GM19463 (cell line): ENCODE results near the gene SIPA1.

Experiments
- ATAC-seq: cut with Tn5 transposase; IDR thresholded peaks from one replicate; pipeline ENCODE4 v1.9.1; 2021; ENCODE audit warnings: mild to moderate bottlenecking, moderate library complexity; ENCODE audit not compliant: unreplicated experiment

Gene SIPA1

DNA sequence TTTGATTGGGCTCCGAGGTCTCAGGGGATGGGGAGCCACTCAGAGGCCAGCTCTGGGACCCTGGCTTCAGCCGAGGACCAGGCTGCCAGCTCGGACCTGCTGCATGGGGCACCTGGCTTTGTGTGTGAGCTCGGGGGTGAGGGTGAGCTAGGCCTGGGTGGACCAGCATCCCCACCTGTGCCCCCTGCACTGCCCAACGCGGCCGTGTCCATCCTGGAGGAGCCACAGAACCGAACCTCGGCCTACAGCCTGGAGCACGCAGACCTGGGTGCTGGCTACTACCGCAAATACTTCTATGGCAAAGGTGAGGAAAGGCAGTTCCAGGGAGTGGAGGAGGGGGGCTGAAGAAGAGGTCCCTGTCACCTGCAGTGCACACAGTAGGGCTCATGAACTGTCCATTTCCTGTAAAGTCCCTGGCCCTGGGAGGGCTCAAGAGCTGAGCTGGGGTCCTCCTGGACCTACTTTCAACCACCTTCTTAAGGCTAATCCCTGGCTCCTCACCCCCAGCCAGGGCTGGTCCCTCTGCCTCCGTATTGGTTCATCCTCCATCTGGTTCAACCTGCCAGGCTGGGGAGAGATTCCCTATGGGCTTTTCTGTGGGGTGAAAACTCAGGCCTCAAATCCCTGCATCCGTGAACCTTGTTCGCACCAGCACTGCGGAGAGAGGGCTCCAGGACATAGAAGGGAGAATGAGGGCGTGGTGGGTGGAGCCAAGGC lies 3.6 kb downstream of the SIPA1 start:
- ATAC-seq: no peak

DNA sequence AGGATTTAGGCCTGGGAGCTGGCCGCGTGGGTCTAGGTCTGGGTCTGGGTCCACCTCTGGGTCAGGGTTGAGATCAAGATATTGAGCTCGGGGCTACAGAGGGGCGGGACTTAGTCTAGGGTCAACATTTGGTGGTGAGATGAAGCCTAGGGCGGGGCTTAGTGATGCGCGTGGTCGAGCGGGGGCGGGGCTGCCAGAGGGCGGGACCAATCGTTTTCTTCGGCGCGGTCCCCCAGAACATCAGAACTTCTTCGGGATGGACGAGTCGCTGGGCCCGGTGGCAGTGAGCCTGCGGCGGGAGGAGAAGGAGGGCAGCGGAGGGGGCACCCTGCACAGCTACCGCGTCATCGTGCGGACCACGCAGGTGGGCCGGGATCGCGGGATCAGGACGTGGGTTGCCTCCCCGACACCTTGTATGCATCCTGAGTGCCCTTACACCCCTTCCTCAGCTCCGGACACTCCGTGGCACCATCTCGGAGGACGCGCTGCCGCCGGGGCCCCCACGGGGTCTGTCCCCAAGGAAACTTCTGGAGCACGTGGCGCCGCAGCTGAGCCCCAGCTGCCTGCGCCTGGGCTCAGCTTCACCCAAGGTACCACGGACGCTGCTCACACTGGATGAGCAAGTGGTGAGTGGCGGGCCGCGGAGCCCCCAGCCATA lies 4.2 kb downstream of the SIPA1 start:
- ATAC-seq: no peak

DNA sequence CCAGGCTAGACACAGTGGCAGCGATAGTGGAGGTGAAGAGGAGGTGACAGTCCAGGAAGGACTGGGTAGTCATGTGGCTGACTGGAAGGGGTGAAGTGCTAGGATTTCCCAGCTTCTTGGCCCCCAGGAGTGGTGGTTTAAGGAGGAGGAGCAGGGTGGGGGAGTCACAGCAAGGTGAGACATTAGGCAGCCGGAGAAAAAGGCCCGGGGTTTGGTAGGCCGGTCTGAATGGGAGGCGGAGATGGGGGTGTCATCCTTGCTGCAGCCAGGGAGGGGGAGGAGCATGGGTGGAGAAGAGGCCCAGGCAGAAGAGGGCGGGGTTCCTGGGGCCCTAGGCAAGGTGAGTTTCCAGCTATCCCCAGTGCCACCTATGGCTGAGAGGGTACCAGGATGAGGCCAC lies 6.1 kb downstream of the SIPA1 start:
- no peak for ATAC-seq

DNA sequence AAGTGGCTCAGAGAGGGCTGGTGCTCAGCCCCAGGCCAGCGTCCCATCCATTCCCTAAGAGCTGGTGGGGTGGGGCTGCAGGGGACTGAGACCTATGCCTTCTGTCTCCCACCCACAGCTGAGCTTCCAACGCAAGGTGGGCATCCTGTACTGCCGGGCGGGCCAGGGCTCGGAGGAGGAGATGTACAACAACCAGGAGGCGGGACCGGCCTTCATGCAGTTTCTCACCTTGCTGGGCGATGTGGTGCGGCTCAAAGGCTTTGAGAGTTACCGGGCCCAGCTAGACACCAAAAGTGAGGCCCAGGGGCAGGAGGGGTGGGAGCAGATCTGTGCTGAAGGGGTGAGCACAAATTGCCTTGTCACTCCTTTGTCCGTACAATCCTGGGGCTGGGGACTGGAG lies 6.9 kb downstream of the SIPA1 start:
- ATAC-seq: no peak

DNA sequence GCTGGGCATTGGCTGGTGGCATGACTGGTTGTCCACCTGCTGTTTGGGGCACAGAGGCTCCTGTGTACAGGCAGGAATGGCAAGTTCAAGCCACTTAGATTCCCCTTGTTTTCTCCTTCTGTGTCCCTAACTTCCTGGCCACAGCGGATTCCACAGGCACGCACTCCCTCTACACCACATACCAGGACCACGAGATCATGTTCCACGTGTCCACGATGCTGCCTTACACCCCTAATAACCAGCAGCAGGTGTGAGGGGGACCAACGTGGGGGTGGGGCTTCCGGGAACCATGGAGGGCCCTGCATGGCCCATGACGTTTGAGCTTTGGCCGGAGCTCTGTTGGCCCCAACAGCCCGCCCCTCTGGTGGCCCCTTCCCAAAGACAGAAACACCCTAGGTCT lies 7.8 kb downstream of the SIPA1 start:
- ATAC-seq: no peak

DNA sequence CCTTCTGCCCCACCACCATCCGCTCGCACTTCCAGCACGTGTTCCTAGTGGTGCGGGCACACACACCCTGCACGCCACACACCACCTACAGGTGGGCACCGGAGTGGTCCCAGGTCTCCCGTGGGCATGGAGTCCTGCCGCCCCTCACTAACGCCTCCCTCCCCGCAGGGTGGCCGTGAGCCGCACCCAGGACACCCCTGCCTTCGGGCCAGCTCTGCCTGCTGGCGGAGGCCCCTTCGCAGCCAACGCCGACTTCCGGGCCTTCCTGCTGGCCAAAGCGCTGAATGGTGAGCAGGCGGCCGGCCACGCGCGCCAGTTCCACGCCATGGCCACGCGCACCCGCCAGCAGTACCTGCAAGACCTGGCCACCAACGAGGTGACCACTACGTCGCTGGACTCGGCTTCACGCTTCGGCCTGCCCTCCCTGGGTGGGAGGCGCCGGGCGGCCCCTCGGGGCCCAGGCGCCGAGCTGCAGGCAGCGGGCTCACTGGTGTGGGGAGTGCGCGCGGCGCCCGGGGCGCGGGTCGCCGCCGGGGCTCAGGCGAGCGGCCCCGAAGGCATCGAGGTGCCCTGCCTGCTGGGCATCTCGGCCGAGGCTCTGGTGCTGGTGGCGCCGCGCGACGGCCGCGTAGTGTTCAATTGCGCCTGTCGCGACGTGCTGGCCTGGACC lies 8.5 kb downstream of the SIPA1 start:
- ATAC-seq: no peak

DNA sequence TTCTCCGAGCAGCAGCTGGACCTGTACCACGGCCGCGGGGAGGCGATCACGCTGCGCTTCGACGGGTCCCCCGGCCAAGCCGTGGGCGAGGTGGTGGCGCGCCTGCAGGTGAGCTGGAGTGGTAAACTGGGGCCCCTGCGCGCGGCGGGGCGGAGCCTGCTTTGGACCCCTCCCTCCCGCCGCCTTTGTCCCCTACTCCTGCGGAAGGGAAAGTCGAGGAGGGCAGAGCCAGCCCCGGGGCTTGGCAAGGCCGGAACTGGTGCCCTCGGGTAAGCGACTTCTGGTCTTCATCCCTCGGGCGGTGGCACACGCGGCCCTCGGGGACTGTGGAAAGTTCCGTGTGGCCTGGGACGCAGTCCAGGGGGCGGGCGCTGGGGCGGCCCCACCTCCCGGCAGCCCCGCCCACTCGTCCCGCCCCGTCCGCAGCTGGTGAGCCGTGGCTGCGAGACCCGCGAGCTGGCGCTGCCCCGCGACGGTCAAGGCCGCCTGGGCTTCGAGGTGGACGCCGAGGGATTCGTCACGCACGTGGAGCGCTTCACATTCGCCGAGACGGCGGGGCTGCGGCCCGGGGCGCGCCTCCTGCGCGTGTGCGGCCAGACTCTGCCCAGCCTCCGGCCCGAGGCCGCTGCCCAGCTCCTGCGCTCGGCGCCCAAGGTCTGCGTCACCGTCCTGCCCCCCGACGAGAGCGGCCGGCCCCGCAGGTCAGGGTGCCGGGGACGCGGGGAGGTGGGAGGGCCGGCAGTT lies 9.2 kb downstream of the SIPA1 start:
- no peak for ATAC-seq

DNA sequence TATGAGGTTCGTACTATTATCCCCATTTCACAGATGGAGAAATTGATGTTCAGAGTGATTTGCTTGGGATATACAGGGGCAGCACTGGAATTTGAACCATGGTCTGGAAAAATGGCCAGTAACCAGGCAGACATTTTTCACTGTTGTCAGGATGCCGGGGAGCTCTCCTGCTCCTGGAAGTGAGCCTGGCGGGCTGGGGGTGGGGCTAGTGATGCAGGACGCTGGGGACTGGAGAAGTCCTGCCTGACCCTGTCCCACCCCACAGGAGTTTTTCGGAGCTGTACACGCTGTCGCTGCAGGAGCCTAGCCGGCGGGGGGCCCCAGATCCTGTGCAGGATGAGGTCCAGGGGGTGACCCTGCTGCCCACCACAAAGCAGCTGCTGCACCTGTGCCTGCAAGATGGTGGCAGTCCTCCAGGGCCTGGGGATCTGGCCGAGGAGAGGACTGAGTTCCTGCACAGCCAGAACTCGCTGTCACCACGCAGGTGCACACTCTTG lies 11.1 kb downstream of the SIPA1 start:
- ATAC-seq: no peak

DNA sequence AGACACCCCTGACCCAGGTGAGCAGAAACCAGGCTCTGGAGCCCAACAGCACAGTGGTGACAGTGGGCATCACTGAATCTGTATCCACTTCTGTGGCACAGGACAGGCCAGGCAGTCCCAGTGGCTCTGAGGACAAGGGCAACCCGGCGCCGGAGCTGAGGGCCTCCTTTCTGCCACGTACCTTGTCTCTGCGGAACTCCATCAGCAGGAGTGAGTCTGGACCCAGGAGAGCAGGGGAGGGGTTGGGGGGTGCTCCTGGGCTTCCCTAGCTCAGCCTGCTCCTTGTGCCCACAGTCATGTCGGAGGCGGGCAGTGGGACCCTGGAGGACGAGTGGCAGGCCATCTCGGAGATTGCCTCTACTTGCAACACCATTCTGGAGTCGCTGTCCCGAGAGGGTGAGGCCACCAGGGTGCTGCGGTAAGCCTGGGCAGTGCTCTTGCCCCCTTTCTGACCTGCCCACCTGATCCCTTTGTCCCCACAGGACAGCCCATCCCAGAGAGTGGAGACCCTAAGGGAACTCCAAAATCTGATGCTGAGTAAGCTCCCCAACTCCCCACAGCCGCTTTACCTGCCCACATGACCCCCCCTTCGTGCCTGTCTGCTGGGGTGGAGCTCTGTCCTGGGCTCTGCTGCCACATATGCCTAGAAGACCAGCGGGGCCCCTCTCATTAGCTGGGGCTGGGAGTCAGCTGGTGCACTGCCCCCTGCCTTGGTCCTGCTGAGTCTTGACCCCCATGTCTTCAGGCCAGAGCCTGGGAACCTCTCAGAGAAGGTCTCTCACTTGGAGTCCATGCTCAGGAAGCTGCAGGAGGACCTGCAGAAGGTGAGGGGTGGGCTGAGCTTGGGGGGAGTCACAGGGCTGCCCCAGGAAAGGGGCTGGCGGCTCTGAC lies 12.0 kb downstream of the SIPA1 start:
- no peak for ATAC-seq

DNA sequence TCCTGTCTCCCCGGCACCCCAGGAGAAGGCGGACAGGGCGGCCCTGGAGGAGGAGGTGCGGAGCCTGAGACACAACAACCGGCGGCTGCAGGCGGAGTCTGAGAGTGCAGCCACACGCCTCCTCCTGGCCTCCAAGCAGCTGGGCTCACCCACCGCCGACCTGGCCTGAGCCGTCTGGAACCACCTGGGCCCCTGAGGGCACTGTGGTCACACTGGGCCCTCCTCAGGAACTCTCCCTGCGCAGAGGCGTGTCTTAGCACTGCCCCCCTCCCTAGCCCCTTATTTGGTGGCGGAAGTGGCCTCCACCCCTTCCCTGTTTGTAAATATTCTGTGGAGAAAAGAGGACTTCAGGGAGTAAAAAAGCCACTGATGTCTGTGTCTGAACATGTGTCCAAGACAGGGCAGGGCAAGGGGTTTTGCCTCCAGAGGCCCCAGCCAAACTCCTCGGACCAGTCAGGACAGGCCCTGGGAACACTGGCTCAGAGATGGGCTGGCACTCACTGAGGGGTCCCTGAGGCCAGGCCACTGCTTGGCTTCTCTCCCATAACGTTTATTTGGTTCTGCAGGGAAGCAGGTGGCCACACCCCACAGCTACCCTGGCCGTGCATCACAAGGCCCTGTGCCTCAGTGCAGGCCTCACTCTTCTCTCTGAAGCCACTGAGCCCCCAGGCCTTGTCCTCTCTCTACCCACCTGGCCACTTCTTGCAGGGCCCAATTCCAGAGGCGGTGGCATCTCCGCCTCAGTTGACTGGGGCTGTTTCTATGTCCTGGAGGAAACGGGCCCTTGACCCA lies 12.8 kb downstream of the SIPA1 start:
- ATAC-seq: no peak

DNA sequence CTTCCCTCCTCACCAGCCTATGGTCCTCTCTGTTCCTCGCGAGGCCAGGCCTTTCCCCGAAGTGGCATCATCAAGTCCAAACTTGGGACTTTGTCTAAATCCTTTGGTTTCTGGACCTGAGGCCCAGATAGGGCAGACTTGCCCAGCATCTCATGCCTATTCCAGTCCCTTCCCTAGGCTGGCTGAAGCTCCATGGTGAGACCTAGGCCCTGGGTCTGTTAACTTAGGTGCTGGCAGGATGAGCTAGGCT lies 13.4 kb downstream of the SIPA1 start:
- no peak for ATAC-seq

DNA sequence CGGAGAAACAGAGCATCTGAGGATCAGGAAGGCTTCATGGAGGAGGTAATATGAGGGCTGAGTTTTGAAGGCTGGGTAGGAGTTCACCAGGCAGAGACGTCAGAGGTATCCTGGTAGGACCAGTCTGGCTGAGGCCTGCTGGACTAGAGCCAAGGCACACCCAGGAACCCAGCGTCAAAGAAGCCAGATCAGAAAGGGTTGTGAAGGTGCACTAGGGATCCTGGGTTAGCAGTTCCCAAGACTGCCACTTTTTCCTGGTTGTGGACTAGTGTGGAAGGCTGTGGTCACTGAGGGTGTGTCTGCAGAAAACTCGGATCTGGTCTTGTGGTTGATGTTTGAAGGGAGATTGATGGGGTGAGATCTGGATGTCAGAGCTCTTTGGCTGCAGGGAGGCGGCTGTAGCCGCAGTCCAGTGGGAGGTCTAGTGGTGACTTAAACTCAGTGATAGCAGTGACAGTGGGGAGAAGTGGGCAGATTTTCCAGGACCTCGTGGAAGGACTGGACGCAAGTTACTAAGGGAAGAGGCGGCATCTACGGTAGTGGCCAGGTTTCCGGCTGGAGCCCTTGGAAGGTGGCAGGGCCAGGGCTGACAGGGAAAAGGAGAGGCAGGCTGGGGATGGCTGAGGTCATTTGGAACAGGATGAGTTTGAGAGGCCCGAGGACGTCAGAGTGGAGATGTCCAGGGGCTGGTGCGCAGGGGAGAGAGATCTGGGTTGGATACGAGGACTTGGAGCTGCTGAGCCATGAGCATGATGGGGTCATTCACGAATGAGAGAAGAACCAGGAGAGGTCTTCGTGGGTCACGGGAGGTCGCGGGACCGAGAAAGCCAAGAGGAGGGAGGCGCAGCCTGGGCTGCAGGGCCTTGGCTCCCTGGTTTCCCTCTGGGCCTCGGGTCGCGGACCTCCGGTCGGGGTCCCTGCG lies 13.9 kb downstream of the SIPA1 start:
- ATAC-seq: no peak

DNA sequence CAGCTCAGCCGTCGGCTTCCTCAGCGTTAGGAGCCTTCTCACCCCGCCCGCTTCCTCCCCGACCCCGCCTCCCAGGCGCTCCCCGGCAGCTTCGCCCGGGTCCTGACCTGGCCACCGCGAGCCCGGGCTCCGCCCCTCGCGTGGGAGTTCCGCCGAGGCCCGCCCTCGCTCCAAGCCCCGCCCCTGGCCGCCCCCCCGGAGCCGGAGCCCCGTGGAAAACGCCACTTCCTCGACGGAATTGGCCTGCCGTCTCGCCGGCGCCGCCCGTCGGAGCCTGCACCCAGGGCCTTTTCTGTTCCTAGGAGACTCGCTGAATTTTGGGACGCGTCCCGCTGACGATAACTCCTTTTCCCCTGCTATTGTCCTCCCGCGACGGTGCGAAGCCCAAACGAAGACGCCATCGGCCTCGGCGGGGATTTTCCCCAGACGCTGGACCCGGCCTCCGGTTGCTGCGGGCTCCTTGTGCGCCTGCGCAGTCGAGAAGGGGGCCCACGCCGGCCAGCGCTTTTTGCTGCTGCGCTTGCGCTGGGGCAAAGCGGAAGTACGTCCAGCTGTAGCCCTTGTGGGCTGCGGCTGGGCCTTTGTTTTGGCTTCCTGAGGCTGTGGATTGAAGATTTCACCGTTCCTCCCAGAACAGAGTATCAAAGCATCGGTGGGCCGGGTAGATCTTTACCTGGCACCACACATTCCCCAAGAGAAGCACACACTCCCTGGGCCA lies 14.8 kb downstream of the SIPA1 start:
- peak; percentile 84 for ATAC-seq

DNA sequence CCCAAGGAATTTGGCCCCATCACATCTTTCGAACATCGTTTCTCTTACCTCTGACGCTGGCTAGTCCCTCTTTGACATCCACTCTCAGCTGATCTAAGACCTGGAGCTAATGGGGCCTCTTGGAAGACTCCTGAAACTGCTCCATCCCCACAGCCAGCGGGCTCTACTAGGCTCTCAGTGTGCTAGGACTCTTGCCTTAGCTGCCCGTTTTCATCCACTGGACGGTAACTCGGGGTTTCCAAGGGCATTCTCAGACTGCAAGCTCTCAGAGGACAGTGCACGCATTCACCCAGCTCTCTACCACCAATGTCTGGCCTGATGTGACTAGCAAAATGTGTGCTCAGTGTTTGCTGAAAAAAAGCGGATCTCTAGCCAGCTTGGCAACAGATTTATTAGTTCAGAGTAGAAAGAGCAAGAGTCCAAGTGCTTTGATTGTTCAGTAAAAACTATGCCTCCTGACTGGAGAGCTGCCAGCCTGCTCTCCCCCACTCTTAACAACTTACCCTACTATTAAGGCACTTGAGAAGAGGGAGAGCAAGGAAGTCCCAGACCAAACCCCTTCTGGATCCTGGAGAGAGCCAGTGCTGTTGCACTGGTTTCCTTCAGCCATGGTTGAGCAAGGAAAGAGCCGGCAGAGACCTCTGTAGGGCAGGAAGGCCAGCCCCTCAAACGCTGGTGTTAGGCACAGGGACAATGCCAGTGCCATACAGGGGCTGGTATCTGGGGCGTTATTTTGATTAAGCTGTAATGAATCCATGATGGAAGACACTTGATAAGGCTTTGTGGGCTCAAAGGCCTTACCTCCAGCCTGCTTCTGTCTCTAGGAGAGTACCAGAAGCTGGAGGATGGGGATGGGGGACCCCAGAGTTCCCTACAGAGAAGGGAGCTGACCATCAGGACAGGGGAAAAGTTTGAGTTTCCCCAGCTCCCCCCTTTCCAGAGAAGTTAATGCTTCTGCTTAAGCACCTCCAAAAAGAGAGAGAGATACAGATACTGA lies 15.6 kb downstream of the SIPA1 start:
- no peak for ATAC-seq

DNA sequence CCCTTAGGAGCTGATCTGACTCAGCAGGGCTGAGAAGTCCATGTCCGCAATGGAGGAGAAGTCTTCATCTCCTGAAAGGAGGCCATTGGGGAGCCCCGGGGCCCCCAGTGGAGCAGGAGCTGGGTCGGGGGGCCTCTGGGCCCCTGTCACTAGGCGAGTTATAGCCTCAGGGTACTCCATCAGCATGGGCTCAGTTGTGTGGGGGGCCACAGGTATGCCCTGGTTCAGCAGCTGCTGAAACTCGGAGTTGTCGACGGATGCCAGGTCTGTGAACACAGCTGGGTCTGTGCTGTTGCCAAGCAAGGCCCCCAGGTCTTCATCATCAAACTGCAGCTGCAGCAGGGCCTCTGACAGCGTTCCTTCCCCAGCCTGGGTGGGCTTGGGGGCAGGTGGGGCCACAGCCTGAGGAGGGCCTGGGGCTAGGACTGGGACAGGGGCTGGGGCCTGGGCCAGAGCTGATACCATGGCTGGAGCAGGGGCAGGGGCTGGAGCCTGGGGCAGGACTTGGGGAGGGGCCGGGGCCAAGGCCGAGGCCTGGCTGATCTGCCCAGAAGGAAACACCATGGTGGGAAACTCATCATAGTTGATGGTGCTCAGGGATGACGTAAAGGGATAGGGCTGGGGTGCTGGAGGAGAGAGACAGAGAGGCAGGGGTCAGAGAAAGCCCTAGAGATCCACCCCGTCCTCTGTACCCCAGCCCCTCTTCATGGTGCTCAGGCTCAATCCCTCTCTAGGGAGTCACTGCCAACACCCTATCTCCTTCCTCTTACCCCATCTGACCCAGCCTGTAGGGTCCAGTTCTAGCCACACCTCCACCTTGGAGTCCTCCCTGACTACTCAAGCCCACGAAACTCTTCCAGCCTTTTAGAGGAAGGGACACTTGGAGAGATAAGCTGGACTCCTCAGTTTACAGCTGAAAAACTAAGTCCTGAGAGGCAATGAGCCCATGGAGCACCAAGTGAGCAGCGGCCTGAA lies 16.8 kb downstream of the SIPA1 start:
- no peak for ATAC-seq
